Measurements from ENCODE around the gene SDHA. TPM values are rescaled to one million over a fixed set of nuclear protein-coding genes. Genes with fewer than 3 reads are reported as not detected.
"Not testable (repeated sequence)": the region's sequence is repeated elsewhere in the genome, so short reads cannot be mapped to it uniquely, and the experiment has no call there.

Gene SDHA
- total and polyA plus RNA-seq, 12 donors = 116 to 296 (median 202) TPM

- H3K27ac ChIP-seq; H3K27me3 ChIP-seq; intact Hi-C loops (cut with DNase I); H3K4me1 ChIP-seq (replicated peaks in 1 of 2); H3K4me3 ChIP-seq; H3K9me3 ChIP-seq (replicated peaks in 1 of 3); H3K36me3 ChIP-seq (replicated peaks in 1 of 2); DNase-seq: not testable (repeated sequence)
- 82 to 87% (median 85%) methylated on average over 11 to 14 of the region's 14 CpGs for WGBS, 4 donors
Observed at GRCh38 chr5:297991-298736, 80.0 kb downstream of the SDHA start.

- no peak overlapping the region for H3K27ac ChIP-seq
- H3K36me3 ChIP-seq (replicated peaks in 1 of 2) = no peaks in the 10 kb centered on the region
- no peak overlapping the region for H3K4me3 ChIP-seq
- no peaks in the 10 kb centered on the region for H3K27me3 ChIP-seq
- TF ChIP-seq POLR2A (IDR thresholded peaks at IDR 0.05) (no peak), CTCF (IDR thresholded peaks at IDR 0.05) (no peak)
- no peak for DNase-seq
- 100% methylated on average over 2 of the region's 2 CpGs; no CpG with 5 or more reads in 3 of the 4 donors for WGBS, 4 donors
- no peaks in the 10 kb centered on the region for H3K9me3 ChIP-seq (replicated peaks in 1 of 3)
- intact Hi-C loops (cut with DNase I) = no loop called here
- H3K4me1 ChIP-seq (replicated peaks in 1 of 2) = peaks cover 5 to 6% of the 10 kb centered on the region in 2 donors
Observed at GRCh38 chr5:298737-299125, 80.6 kb downstream of the SDHA start.

- H3K27me3 ChIP-seq; intact Hi-C loops (cut with DNase I); H3K4me1 ChIP-seq (replicated peaks in 1 of 2); H3K4me3 ChIP-seq; H3K9me3 ChIP-seq (replicated peaks in 1 of 3); H3K27ac ChIP-seq; H3K36me3 ChIP-seq (replicated peaks in 1 of 2); DNase-seq: not testable (repeated sequence)
- 69 to 89% (median 85%) methylated on average over 3 to 5 of the region's 5 CpGs; no CpG with 5 or more reads in 1 of the 4 donors for WGBS, 4 donors
Observed at GRCh38 chr5:299921-300320, 81.8 kb downstream of the SDHA start.

- intact Hi-C loops (cut with DNase I) = not testable (repeated sequence)
Observed at GRCh38 chr5:300691-301435, 82.7 kb downstream of the SDHA start.

GRCh38 chr5:302416-302815, 84.3 kb downstream of the SDHA start:
- peaks cover 0 to 18% of the 10 kb centered on the region in 2 donors for H3K36me3 ChIP-seq (replicated peaks in 1 of 2)
- DNase-seq; H3K9me3 ChIP-seq (replicated peaks in 1 of 3); H3K4me3 ChIP-seq; H3K27ac ChIP-seq; H3K27me3 ChIP-seq; H3K4me1 ChIP-seq (replicated peaks in 1 of 2); intact Hi-C loops (cut with DNase I): not testable (repeated sequence)
- WGBS, 4 donors = 80 to 95% (median 88%) methylated on average over 1 to 8 of the region's 8 CpGs

More at GRCh38 chr5:300691-301435, 82.7 kb downstream of the SDHA start:
- H3K27ac ChIP-seq; H3K4me3 ChIP-seq; H3K36me3 ChIP-seq (replicated peaks in 1 of 2); H3K27me3 ChIP-seq; H3K4me1 ChIP-seq (replicated peaks in 1 of 2); H3K9me3 ChIP-seq (replicated peaks in 1 of 3); DNase-seq: not testable (repeated sequence)
- 86 to 96% (median 91%) methylated on average over 18 to 21 of the region's 21 CpGs for WGBS, 4 donors

GRCh38 chr5:302966-303365, 84.8 kb downstream of the SDHA start:
- peaks cover 0 to 18% of the 10 kb centered on the region in 2 donors for H3K36me3 ChIP-seq (replicated peaks in 1 of 2)
- H3K27ac ChIP-seq = no peak overlapping the region
- H3K4me1 ChIP-seq (replicated peaks in 1 of 2) = peaks cover 5 to 6% of the 10 kb centered on the region in 2 donors
- H3K4me3 ChIP-seq = no peak overlapping the region
- DNase-seq = no peak
- intact Hi-C loops (cut with DNase I) = no loop called here
- no peaks in the 10 kb centered on the region for H3K27me3 ChIP-seq
- WGBS, 4 donors = 60 to 75% (median 67%) methylated on average over 8 of the region's 8 CpGs
- no peaks in the 10 kb centered on the region for H3K9me3 ChIP-seq (replicated peaks in 1 of 3)
- TF ChIP-seq POLR2A (IDR thresholded peaks at IDR 0.05) (no peak), CTCF (IDR thresholded peaks at IDR 0.05) (no peak)

- DNase-seq; H3K9me3 ChIP-seq (replicated peaks in 1 of 3); H3K4me1 ChIP-seq (replicated peaks in 1 of 2); H3K27me3 ChIP-seq; H3K27ac ChIP-seq; H3K4me3 ChIP-seq; intact Hi-C loops (cut with DNase I): not testable (repeated sequence)
- peaks cover 0 to 18% of the 10 kb centered on the region in 2 donors for H3K36me3 ChIP-seq (replicated peaks in 1 of 2)
- 60 to 71% (median 62%) methylated on average over 2 to 8 of the region's 8 CpGs for WGBS, 4 donors
Observed at GRCh38 chr5:303741-304140, 85.6 kb downstream of the SDHA start.
